Left lung (tissue), 14 donors: ENCODE results near the gene MINDY1. TPM values are rescaled to one million over a fixed set of nuclear protein-coding genes. Genes with fewer than 3 reads are reported as not detected.

Experiments used
- ATAC-seq: fragments of 200-7000 bp; cut with Tn5 transposase; one replicate; pipeline ENCODE4 v1.9.1; 2020; ENCODE audit warnings: moderate library complexity
- DNase-seq, 4 donors: peaks; one replicate each; pipeline ENCODE4 v3.0.0-alpha.2; 2013 to 2020
- H3K27ac ChIP-seq, 2 donors: fragments of 200-600 bp; sonication (generic) in 1 of 2; one replicate each; pipeline versions ENCODE4 v1.5.0 to v1.8.0; 2020 to 2021
- H3K27me3 ChIP-seq, 2 donors: fragments of 200-600 bp; sonication (generic) in 1 of 2; one replicate each; pipeline versions ENCODE4 v1.5.0 to v1.8.0; 2020 to 2021
- H3K36me3 ChIP-seq, 2 donors: fragments of 200-600 bp; sonication (generic) in 1 of 2; one replicate each; pipeline versions ENCODE4 v1.5.0 to v1.8.0; 2020 to 2021
- H3K4me1 ChIP-seq, 2 donors: fragments of 200-600 bp; one replicate each; pipeline ENCODE4 v1.8.0; 2021
- H3K4me3 ChIP-seq, 2 donors: fragments of 200-600 bp; sonication (generic) in 1 of 2; one replicate each; pipeline versions ENCODE4 v1.5.0 to v1.8.0; 2020 to 2021; ENCODE audit warnings: mild to moderate bottlenecking in 1 of 2
- H3K9me3 ChIP-seq, 2 donors: fragments of 200-600 bp; sonication (generic) in 1 of 2; one replicate each; pipeline versions ENCODE4 v1.5.0 to v1.8.0; 2020 to 2021
- CTCF ChIP-seq, 2 donors: fragments of 200-600 bp; sonication (generic) in 1 of 2; IDR thresholded peaks; one replicate each; pipeline versions ENCODE4 v1.5.0 to v1.8.0; 2021; ENCODE audit warnings: antibody characterized with exemption in 2 of 2
- intact Hi-C, 2 donors: fragments of 100-400 bp; cut with DNase I; formaldehyde crosslinking; loops; one replicate each; pipeline versions ENCODE4 v1.11.2 to v1.14.2; 2022
- long read RNA-seq, 12 donors: library from polyadenylated mRNA in 2 of 12; unstranded in 2 of 12; transcript quantifications; one replicate each; pipeline ENCODE4 v2.0.0 and lab custom pipeline, GENCODE V29; 2019 to 2026
- polyA plus RNA-seq, 6 donors: library from polyadenylated mRNA; unstranded; fragments of 120-200 nt; gene quantifications; one replicate each; pipeline ENCODE4 v1.2.1, GENCODE V29; 2013; ENCODE audit not compliant: insufficient read length in 6 of 6
- total RNA-seq, 2 donors: library from RNA; stranded (reverse); fragmentation: NEBNext Ultra II Directional; extraction: Animal tissue kit (Norgen Biotek cat#: 25700); gene quantifications; one replicate each; pipeline ENCODE4 v1.2.1, GENCODE V29; 2021
- donor health status: DM: no; HTN: yes; CAD: no.
- donor health status: DM: no; HTN: no; CAD: no.

Gene MINDY1
- 10 to 100 TPM; 26.0 to 32.9 TPM for total RNA-seq
- polyA plus RNA-seq: 10 to 100 TPM; 42.4 to 53.8 (median 47.4) TPM
- long read RNA-seq, donor 1: 0 reads
- long read RNA-seq, donor 2, partial matches to known transcripts: 0 of 1 reads
- long read RNA-seq, donor 2, other reads (novel, unspliced or antisense): 0 of 1 reads
- long read RNA-seq, donor 3: 0 reads
- long read RNA-seq, donor 4, partial matches to known transcripts: 2 of 11 reads
- long read RNA-seq, donor 4, other reads (novel, unspliced or antisense): 7 of 11 reads
- long read RNA-seq, donor 5, partial matches to known transcripts: 5 of 6 reads
- long read RNA-seq, donor 5, other reads (novel, unspliced or antisense): 0 of 6 reads
- long read RNA-seq, donor 6: 0 reads
- long read RNA-seq, donor 7: 0 reads
- long read RNA-seq, donor 8: 0 reads
- long read RNA-seq, donor 9: 0 reads
- long read RNA-seq, donor 10, partial matches to known transcripts: 0 of 4 reads
- long read RNA-seq, donor 10, other reads (novel, unspliced or antisense): 4 of 4 reads
- long read RNA-seq, donor 11: 0 reads
- long read RNA-seq, donor 12: 0 reads

- intact Hi-C loops: no loop called here
- H3K9me3 ChIP-seq: no peaks in the 10 kb centered on the region
- no peaks in the 10 kb centered on the region for H3K27me3 ChIP-seq
- no peaks in the 10 kb centered on the region for H3K36me3 ChIP-seq
- TF ChIP-seq CTCF (IDR thresholded peaks at IDR 0.05): peak; percentile 27 to 38
- DNase-seq (peak; percentile 72 to 88 (median 78)), ATAC-seq (peak; percentile 66)
- peaks cover 40 to 87% of the 10 kb centered on the region in 2 donors for H3K4me1 ChIP-seq
- H3K27ac ChIP-seq: peak within 1 kb of the TSS; percentile 94 to 96
- H3K4me3 ChIP-seq: peak within 1 kb of the TSS; percentile 58
Measured at GRCh38 chr1:151006327-151007052, at the start of gene MINDY1. TSS of gene MINDY1 (minus strand) at chr1:151006902. CDS start at chr1:151002617, 4,285 bp downstream.

- no peak for TF ChIP-seq CTCF (IDR thresholded peaks at IDR 0.05)
- no peak for DNase-seq
- H3K27me3 ChIP-seq: no peaks in the 10 kb centered on the region
- no peak for ATAC-seq
- H3K27ac ChIP-seq: peak overlapping the region; percentile 36 to 89
- H3K4me3 ChIP-seq: peak overlapping the region in 1 of 2 donors; percentile 94
- peaks cover 12 to 56% of the 10 kb centered on the region in 2 donors for H3K36me3 ChIP-seq
- intact Hi-C loops: no loop called here
- peaks cover 18 to 56% of the 10 kb centered on the region in 2 donors for H3K4me1 ChIP-seq
- no peaks in the 10 kb centered on the region for H3K9me3 ChIP-seq
Measured at GRCh38 chr1:151056149-151056548, 49.4 kb upstream of the MINDY1 start.

GRCh38 chr1:151055581-151055980 is 48.9 kb upstream of the MINDY1 start:
- H3K9me3 ChIP-seq: no peaks in the 10 kb centered on the region
- no peak for TF ChIP-seq CTCF (IDR thresholded peaks at IDR 0.05)
- intact Hi-C loops: no loop called here
- no peak for ATAC-seq
- peaks cover 18 to 50% of the 10 kb centered on the region in 2 donors for H3K4me1 ChIP-seq
- peak overlapping the region in 1 of 2 donors; percentile 94 for H3K4me3 ChIP-seq
- no peaks in the 10 kb centered on the region for H3K27me3 ChIP-seq
- DNase-seq: no peak
- H3K27ac ChIP-seq: peak overlapping the region; percentile 36 to 89
- peaks cover 12 to 60% of the 10 kb centered on the region in 2 donors for H3K36me3 ChIP-seq

GRCh38 chr1:151054971-151055547 is 48.4 kb upstream of the MINDY1 start:
- intact Hi-C loops: no loop called here
- Histone ChIP-seq H3K27ac (peak overlapping the region in 1 of 2 donors; percentile 89), H3K4me3 (no peak overlapping the region)

More at GRCh38 chr1:151054971-151055547, 48.4 kb upstream of the MINDY1 start:
- Histone ChIP-seq H3K27me3 (no peaks in the 10 kb centered on the region), H3K9me3 (no peaks in the 10 kb centered on the region), H3K4me1 (peaks cover 18 to 45% of the 10 kb centered on the region in 2 donors), H3K36me3 (peaks cover 12 to 65% of the 10 kb centered on the region in 2 donors)
- ATAC-seq (no peak), DNase-seq (no peak)
- no peak for TF ChIP-seq CTCF (IDR thresholded peaks at IDR 0.05)
